HG03064 (cell line): ENCODE measurements around the gene TBC1D24.
"Not testable (repeated sequence)": the region's sequence is repeated elsewhere in the genome, so short reads cannot be mapped to it uniquely, and the experiment has no call there.

Experiments
- ATAC-seq: cut with Tn5 transposase; IDR thresholded peaks from one replicate; pipeline ENCODE4 v1.9.1; 2021; ENCODE audit warnings: low read depth; ENCODE audit not compliant: unreplicated experiment

TBC1D24 gene

DNA sequence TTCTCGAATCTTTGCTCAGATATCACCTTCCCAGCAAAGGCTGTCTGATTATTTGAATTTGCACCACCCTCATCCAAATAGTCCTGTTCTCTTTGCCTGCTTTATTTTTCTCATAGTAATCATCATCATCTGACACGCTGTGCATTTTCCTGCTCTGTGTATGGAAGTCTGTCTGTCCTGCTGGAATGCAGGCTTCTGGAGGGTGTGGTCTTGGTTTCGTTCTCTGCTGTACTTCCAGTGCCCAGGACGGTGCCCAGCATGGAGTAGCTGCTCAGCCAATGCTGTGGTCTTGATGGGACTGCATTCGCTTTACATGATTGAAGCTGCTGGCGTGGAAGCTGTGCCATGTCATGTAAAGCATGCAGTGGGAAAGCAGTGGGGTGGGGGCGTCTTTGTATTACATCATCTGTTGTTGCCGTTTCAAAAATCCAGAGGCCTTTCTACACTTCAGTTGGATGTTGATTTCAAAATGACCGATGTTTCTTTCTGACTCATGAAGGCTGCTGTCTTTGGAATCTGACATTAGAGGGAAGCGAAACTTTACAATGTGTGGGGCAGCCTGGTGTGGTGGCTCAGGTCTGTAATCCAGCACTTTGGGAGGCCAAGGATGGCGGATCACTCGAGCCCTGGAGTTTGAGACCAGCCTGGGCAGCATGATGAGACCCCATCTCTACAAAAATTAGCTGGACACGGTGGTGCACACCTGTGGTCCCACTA is 79.9 kb downstream of the TBC1D24 start:
- not testable (repeated sequence) for ATAC-seq
